Measurements from ENCODE around the gene AMIGO3. TPM values are rescaled to one million over a fixed set of nuclear protein-coding genes. Genes with fewer than 3 reads are reported as not detected.
"Not testable (repeated sequence)": the region's sequence is repeated elsewhere in the genome, so short reads cannot be mapped to it uniquely, and the experiment has no call there.

AMIGO3 gene, protein sequence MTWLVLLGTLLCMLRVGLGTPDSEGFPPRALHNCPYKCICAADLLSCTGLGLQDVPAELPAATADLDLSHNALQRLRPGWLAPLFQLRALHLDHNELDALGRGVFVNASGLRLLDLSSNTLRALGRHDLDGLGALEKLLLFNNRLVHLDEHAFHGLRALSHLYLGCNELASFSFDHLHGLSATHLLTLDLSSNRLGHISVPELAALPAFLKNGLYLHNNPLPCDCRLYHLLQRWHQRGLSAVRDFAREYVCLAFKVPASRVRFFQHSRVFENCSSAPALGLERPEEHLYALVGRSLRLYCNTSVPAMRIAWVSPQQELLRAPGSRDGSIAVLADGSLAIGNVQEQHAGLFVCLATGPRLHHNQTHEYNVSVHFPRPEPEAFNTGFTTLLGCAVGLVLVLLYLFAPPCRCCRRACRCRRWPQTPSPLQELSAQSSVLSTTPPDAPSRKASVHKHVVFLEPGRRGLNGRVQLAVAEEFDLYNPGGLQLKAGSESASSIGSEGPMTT
- 1 to 10 TPM; 1.4 to 2.2 (median 1.8) TPM for polyA plus RNA-seq (ENCODE audit: insufficient read length in 3 of 3)
- long read RNA-seq, donor 1, partial matches to known transcripts: 0 of 1 reads
- long read RNA-seq, donor 1, other reads (novel, unspliced or antisense): 0 of 1 reads
- long read RNA-seq, donor 2, transcript AMIGO3-201 (1 exons, 2,862 nt): major isoform, 6 of 6 reads
- long read RNA-seq, donor 2, partial matches to known transcripts: 0 of 6 reads
- long read RNA-seq, donor 2, other reads (novel, unspliced or antisense): 0 of 6 reads
- long read RNA-seq, donor 3, transcript AMIGO3-201 (1 exons, 2,862 nt): major isoform, 5 of 5 reads
- long read RNA-seq, donor 3, partial matches to known transcripts: 0 of 5 reads
- long read RNA-seq, donor 3, other reads (novel, unspliced or antisense): 0 of 5 reads
- long read RNA-seq, donor 4, transcript AMIGO3-201 (1 exons, 2,862 nt): major isoform, 6 of 6 reads
- long read RNA-seq, donor 4, partial matches to known transcripts: 0 of 6 reads
- long read RNA-seq, donor 4, other reads (novel, unspliced or antisense): 0 of 6 reads
- long read RNA-seq, donor 5: 0 reads
- long read RNA-seq, donor 6, transcript AMIGO3-201 (1 exons, 2,862 nt): major isoform, 9 of 9 reads
- long read RNA-seq, donor 6, partial matches to known transcripts: 0 of 9 reads
- long read RNA-seq, donor 6, other reads (novel, unspliced or antisense): 0 of 9 reads
- long read RNA-seq, donor 7, partial matches to known transcripts: 0 of 4 reads
- long read RNA-seq, donor 7, other reads (novel, unspliced or antisense): 0 of 4 reads
- long read RNA-seq, donor 8, transcript AMIGO3-201 (1 exons, 2,862 nt): major isoform, 14 of 14 reads
- long read RNA-seq, donor 8, partial matches to known transcripts: 0 of 14 reads
- long read RNA-seq, donor 8, other reads (novel, unspliced or antisense): 0 of 14 reads
- long read RNA-seq, donor 9, partial matches to known transcripts: 0 of 4 reads
- long read RNA-seq, donor 9, other reads (novel, unspliced or antisense): 0 of 4 reads
- long read RNA-seq, donor 10, partial matches to known transcripts: 0 of 1 reads
- long read RNA-seq, donor 10, other reads (novel, unspliced or antisense): 0 of 1 reads
- long read RNA-seq, donor 11, partial matches to known transcripts: 0 of 1 reads
- long read RNA-seq, donor 11, other reads (novel, unspliced or antisense): 0 of 1 reads
- long read RNA-seq, donor 12, partial matches to known transcripts: 0 of 2 reads
- long read RNA-seq, donor 12, other reads (novel, unspliced or antisense): 0 of 2 reads
- long read RNA-seq, donor 13, partial matches to known transcripts: 0 of 4 reads
- long read RNA-seq, donor 13, other reads (novel, unspliced or antisense): 0 of 4 reads
- long read RNA-seq, donor 14, partial matches to known transcripts: 0 of 3 reads
- long read RNA-seq, donor 14, other reads (novel, unspliced or antisense): 0 of 3 reads
- long read RNA-seq, donor 15, partial matches to known transcripts: 0 of 1 reads
- long read RNA-seq, donor 15, other reads (novel, unspliced or antisense): 0 of 1 reads
- long read RNA-seq, donor 16, transcript AMIGO3-201 (1 exons, 2,862 nt): major isoform, 18 of 18 reads
- long read RNA-seq, donor 16, partial matches to known transcripts: 0 of 18 reads
- long read RNA-seq, donor 16, other reads (novel, unspliced or antisense): 0 of 18 reads

DNA sequence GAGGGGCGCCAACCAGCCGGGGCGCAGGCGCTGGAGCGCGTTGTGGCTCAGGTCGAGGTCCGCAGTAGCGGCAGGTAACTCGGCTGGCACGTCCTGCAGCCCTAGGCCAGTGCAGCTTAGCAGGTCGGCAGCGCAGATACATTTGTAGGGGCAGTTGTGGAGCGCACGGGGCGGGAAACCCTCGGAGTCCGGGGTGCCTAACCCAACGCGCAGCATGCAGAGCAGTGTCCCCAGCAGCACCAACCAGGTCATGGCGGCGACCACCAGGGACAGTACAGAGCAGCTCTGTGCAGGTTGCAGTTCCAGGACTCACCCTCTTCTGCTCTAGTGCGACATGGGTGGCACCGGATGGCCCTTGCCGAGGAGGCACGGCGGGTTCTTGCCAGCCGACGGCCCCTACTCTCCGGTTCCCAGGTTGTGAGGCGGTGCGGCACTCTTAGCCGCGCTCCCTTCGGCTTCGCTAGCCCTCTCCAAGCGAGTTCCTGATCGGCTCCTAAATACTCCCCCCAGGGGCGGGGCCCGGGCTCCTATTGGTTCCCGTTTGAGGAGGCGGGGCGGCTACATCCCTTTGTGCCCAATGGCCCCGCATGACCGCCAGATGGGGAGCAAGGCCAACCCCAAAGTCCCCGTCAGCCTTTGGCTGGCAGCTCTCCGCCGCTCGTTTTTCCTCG, at the start of gene AMIGO3:
Gene AMIGO3, minus strand, starts transcription at position 471 of the 671 bp plus-strand sequence. Its CDS starts 219 bp downstream, at position 252.
- DNase-seq (ENCODE audit: extremely low read depth in 1 of 11, low read depth in 9 of 11, low spot score in 4 of 11): peak; percentile 63 to 90 (median 82)

DNA sequence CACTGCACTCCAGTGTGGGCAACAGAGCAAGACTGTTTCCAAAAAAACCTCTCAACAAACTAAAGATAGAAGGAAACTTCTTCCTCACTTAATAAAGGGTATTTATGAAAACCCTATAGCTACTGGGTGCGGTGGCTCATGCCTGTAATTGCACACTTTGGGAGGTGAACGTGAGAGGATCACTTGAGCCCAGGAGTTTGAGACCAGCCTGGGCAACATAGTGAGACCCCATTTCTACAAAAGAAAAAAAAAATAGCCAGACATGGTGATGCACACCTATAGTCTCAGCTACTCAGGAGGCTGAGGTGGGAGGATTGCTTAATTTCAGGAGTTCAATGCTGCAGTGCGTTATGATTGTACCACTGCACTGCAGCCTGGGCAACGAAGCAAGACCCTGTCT, 44.5 kb upstream of the AMIGO3 start:
- no peak for DNase-seq (ENCODE audit: extremely low read depth in 1 of 11, low read depth in 9 of 11, low spot score in 4 of 11)

DNA sequence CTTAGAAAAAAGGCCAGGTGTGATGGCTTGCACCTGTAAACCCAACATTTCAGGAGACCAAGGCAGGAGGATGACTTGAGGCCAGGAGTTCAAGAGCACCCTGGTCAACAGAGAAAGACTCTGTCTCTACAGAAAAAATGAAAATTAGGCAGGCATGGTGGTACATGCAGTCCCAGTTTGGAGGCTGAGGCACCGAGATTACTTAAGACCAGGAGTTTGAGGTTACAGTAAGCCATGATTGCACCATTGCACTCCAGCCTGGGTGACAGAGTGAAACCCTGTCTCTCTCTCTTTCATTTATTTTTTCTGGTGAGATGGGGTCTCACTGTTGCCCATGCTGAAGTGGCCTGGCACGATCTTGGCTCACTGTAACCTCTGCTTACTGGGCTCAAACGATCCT, 42.2 kb upstream of the AMIGO3 start:
- DNase-seq (ENCODE audit: extremely low read depth in 1 of 11, low read depth in 9 of 11, low spot score in 4 of 11): no peak

DNA sequence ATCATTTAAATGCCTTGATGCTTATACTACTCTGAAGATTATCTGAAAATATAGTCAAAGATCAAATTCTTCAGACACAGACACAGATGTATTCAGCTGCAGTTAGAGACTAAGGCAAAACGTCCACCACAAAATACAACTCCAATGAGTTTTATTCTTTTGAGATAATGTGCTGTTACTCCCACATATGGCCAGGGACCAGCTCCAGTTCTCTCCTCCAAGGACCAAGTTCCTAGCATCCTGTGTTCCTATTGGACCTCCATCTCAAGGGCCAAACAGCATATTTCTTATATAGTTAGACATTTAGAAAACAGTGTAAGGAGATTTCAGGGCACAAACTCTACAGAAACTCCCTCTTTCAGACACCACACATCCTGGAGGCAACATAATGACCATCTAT, 39.7 kb upstream of the AMIGO3 start:
- peak in 5 of 11 donors; percentile 7 to 26 (median 14) for DNase-seq (ENCODE audit: extremely low read depth in 1 of 11, low read depth in 9 of 11, low spot score in 4 of 11)

DNA sequence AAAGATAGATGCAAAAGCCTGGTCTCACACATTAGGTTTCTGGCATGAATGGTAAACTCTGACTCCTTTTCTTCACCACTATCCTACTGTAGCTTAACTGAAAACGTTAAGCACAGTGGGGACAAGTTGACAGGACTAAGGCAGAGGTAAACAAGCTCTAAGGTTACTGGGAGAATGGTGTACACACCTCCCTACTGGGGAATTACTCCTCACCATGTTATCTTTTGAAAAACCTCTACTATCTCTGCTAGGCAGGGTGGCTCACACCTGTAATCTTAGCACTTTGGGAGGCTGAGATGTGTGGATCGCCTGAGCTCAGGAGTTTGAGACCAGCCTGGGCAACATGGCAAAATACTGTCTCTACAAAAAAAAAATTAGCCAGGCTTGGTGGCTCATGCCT, 37.7 kb upstream of the AMIGO3 start:
- no peak for DNase-seq (ENCODE audit: extremely low read depth in 1 of 11, low read depth in 9 of 11, low spot score in 4 of 11)

DNA sequence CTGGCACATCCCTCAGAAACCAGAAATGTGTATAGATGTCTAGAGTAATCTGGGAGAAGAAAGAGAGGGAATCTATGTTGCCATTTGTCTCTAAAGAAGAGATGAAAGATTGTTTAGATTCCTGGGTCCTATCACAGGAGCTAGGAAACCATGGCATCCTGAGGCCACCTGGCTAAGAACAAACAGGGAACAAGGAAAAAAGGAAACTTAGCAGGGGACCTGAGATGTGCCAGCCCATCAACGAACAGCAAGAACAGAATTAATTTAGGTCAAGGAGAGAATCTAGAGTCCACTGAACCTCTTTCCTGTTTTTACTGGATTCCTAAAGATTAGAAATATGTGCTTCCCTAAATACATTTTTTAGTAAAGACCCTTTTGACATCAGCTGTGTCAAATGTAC, 36.6 kb upstream of the AMIGO3 start:
- no peak for DNase-seq (ENCODE audit: extremely low read depth in 1 of 11, low read depth in 9 of 11, low spot score in 4 of 11)

DNA sequence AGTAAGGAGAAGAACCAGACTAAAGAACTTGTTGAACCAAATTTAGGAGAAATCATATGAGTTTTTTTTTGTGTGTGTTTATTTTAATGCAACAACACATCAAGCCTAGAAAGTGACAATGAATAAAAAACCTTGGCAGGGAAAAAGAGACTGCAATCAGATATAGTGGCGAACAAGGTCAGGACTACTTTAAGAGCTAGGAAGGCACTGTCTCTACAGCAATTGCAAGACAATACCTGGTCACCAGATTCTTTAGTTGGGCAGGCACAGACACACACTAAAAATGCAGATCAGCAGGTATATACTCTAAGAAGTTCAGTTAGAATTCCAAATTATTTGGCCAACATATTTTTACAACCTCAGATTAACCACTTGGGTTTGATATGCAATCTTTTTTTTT, 35.1 kb upstream of the AMIGO3 start:
- no peak for DNase-seq (ENCODE audit: extremely low read depth in 1 of 11, low read depth in 9 of 11, low spot score in 4 of 11)

DNA sequence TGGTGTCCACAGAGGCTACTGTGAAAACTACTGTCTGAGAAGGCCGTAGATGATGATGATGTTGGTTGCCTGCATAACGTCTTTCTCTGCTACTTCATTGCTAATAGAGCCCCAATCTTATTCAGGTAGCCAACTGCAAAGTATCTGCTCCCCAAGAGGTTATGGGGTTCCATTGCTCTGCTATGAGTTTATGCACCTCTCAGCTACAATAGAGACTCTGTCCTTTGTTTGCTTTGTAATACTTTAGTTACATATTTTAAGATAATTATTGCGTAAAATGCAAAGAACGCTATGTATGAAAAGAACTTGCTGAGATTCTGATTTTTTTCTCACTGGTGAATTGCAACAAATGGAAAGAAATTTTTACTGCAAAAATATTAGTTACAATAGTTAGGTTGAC, 32.0 kb upstream of the AMIGO3 start:
- DNase-seq (ENCODE audit: extremely low read depth in 1 of 11, low read depth in 9 of 11, low spot score in 4 of 11): no peak

DNA sequence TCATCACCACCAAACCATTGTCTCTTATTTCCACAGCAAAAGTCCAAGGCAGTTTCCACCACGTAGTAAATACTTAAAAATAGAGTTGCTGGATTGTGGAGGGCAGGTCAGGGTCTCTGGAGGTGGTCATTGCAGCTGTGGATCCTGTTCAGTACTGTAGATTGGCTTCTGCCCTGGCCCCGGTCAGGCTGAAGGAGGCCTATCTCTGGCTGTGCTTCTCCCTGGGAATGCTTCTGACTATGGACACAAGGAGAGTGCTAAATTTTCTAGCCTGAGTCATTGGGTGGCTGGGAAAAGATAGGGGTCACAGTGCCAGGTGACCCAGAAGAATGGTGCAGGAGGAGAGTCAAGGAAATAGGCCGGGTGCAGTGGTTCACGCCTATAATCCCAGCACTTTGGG, 30.6 kb upstream of the AMIGO3 start:
- DNase-seq (ENCODE audit: extremely low read depth in 1 of 11, low read depth in 9 of 11, low spot score in 4 of 11): no peak

DNA sequence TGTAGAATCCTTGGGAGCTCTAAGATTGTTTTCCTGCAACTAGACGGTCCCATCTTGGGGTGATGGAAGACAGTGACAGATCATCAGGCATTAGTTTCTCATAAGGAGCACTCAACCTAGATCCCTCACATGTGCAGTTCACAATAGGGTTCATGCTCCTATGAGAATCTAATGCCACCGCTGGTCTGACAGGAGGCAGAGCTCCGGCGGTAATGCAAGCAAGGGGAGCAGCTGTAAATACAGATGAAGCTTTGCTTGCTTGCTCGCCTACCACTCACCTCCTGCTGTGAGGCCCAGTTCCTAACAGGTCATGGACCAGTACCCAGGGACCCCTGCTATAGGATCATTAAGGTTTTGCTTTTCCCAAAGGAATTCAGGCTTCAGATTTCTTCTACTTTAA, 29.4 kb upstream of the AMIGO3 start:
- not testable (repeated sequence) for DNase-seq (ENCODE audit: extremely low read depth in 1 of 11, low read depth in 9 of 11, low spot score in 4 of 11)

DNA sequence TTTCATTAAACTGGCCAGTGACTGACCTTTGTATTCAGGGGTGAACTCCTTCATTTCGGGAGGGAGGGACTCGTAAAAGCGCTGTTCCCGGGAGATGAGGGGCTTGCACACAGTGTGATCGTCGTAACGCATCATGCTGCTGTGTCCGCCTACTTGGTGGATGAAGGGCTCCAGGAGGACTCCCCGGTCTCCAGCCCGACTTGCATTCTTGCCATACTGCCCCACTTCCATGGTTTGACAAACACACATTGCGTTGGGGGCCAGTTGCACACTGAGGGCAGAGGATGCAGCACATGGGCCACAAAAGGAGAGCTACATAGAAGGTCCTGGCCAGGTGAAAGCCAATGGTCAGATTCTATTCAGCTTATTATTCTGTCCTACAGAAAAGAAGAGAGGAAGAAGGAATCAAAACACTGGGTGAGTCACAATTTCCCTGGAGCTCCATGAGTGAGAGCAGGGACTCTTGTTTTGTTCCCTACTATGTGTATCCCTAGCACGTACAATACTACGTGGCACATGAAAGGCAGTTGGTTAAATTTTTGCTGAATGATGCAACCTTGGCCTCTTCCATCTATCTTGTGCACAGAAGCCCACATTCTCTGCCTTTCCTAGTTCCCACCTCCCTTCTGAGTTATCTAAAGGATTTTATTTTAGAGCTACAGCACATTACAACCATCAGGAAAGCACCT, 28.5 kb upstream of the AMIGO3 start:
- DNase-seq (ENCODE audit: extremely low read depth in 1 of 11, low read depth in 9 of 11, low spot score in 4 of 11): no peak

DNA sequence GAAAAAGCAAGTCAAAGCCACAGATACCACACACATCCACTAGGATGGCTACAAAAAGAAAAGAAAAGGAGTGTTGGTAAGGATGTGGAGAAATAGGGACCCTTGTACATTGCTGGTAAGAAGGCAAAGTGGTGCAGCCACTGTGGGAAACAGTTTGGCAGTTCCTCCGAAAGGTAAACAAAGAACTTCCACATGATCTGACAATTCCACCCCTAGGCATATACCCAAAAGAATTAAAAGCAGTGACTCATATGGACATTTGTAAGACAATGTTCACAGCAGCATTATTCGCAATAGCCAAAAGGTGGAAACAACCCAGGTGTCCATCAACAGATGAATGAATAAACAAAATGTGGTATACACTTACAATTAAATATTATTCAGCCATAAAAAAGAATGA, 26.5 kb upstream of the AMIGO3 start:
- no peak for DNase-seq (ENCODE audit: extremely low read depth in 1 of 11, low read depth in 9 of 11, low spot score in 4 of 11)

DNA sequence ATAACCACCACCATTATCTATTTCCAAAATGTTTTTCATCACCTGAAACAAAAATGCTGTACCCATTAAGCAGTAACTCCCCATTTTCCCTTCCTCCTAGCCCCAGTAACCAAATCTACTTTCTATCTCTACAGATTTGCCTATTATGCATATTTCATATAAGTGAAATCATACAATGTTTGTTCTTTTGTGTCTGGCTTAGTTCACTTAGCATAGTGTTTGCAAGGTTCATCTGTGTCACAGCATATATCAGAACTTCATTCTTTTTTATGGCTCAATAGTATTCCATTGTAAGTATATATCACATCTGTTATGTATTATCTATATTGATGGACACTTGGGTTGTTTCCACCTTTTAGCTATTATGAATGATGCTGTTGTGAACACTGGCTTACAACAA, 20.9 kb upstream of the AMIGO3 start:
- DNase-seq (ENCODE audit: extremely low read depth in 1 of 11, low read depth in 9 of 11, low spot score in 4 of 11): no peak

DNA sequence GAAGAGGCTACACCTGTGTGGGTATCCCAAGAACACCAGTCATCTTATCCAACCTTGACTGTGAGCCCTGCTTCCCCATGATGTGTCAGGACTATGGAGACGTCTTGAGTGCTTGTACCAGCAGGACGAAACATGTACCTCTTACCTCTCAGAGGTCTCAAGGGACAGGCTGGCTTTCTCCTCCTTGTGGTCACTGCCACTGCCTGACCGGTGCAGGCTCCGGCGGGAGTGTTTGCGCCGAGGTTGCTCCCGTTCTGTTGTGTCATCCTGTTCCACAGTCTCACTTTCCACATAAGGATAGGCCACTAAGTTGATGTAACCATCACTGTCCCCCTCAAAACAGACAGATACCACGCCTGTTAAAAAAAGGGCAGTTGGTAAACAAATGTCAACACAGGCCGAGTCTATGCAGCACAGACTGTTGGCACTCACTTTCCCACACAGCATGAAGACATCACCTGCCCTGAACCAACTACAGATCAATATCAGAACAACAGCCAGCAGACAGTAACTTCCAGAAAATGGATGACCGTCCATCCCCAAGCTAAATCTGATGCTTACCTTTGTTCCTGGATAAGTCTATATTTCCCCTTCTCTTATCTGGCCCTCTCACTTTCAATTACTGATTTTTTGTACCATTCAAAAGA, 18.7 kb upstream of the AMIGO3 start:
- no peak for DNase-seq (ENCODE audit: extremely low read depth in 1 of 11, low read depth in 9 of 11, low spot score in 4 of 11)

DNA sequence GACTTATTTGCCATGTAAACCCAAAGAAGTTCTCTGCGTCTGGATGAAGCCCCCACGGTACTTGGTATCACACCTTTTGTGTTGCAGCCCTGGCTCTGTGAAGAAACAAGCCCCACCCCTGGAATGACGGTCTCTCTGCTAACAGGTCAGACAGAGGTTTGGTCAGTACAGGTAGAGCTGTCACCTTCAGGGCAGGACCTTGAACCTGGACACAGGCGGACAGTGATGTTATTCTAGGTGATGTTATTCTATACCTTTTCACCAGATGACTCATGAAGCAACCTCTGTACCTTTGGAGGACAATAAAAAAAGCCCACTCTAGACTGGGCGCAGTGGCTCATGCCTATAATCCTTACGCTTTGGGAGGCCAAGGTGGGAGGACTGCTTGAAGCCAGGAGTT, 15.3 kb upstream of the AMIGO3 start:
- no peak for DNase-seq (ENCODE audit: extremely low read depth in 1 of 11, low read depth in 9 of 11, low spot score in 4 of 11)

DNA sequence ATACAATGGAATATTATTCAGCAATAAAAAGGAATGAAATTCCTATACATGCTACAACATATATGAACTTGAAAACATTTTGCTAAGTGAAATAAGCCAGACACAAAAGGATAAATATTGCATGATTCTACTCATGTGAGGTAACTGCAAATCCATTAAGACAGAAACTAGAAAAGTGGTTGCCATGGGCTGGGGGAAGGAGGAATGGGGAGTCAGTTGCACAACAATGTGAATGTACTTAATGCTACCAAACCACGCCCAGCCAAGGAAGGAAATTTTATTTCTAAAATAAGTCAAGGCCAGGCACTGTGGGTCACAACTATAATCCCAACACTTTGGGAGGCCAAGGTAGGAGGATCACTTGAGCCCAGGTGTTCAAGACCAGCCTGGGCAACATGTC, 14.1 kb upstream of the AMIGO3 start:
- no peak for DNase-seq (ENCODE audit: extremely low read depth in 1 of 11, low read depth in 9 of 11, low spot score in 4 of 11)
